Epithelial cell of proximal tubule (primary cell): ENCODE data around the gene WHAMM. TPM values are rescaled to one million over a fixed set of nuclear protein-coding genes. Genes with fewer than 3 reads are reported as not detected.

Experiments used
- DNase-seq: peaks from one replicate; pipeline ENCODE4 v3.0.0-alpha.2; 2011; ENCODE audit warnings: low read depth
- H3K4me3 ChIP-seq: 2 replicates; pipeline ENCODE4 v1.5.1; 2011; ENCODE audit warnings: low read depth, mild to moderate bottlenecking, low read length
- CTCF ChIP-seq: conservative IDR thresholded peaks from 2 replicates; pipeline ENCODE4 v1.5.1; 2012; ENCODE audit warnings: low read depth, mild to moderate bottlenecking, low read length
- total RNA-seq: library from RNA; depleted of rRNA; stranded (reverse); fragments of >200 nt; gene quantifications from 2 replicates; pipeline ENCODE4 v1.2.3, GENCODE V29; 2015

Gene WHAMM
- total RNA-seq, 1 donor from 2014 or later, result 6.0 TPM

GRCh38 chr15:82829234-82829633 lies 19.8 kb downstream of the WHAMM start:
- no peak for TF ChIP-seq CTCF
- H3K4me3 ChIP-seq, result no peak overlapping the region
- DNase-seq, result no peak

- TF ChIP-seq CTCF, result no peak
- H3K4me3 ChIP-seq, result no peak overlapping the region
- no peak for DNase-seq
These were observed 21.2 kb downstream of the WHAMM start for GRCh38 chr15:82830427-82831173.

GRCh38 chr15:82831894-82832600 lies 22.6 kb downstream of the WHAMM start:
- H3K4me3 ChIP-seq, result peak overlapping the region; percentile 7
- TF ChIP-seq CTCF, result no peak
- DNase-seq, result no peak

GRCh38 chr15:82832601-82833361 lies 23.4 kb downstream of the WHAMM start:
- no peak for TF ChIP-seq CTCF
- H3K4me3 ChIP-seq, result no peak overlapping the region
- DNase-seq, result peak; percentile 92

GRCh38 chr15:82833362-82833682 lies 23.9 kb downstream of the WHAMM start:
- TF ChIP-seq CTCF, result no peak
- H3K4me3 ChIP-seq, result no peak overlapping the region
- DNase-seq, result no peak

- no peak for TF ChIP-seq CTCF
- no peak for DNase-seq
- no peak overlapping the region for H3K4me3 ChIP-seq
These were observed 26.0 kb downstream of the WHAMM start for GRCh38 chr15:82835391-82835917.
